GM23338 (cell line): ENCODE measurements around the gene CHMP6.

ENCODE experiments used
- CREB1 ChIP-seq: fragments of 250-450 bp; sonication (Bioruptor Pico); IDR thresholded peaks from 2 replicates; pipeline ENCODE4 v1.5.0; 2020; ENCODE audit warnings: low read depth, mild to moderate bottlenecking, moderate library complexity
- EZH2 ChIP-seq: fragments of 200-600 bp; sonication (generic); IDR thresholded peaks from one replicate; pipeline ENCODE4 v1.8.0; 2017; ENCODE audit warnings: antibody characterized with exemption, mild to moderate bottlenecking, low read depth; ENCODE audit not compliant: unreplicated experiment
- EZH2phosphoT487 ChIP-seq: fragments of 200-600 bp; sonication (generic); IDR thresholded peaks from one replicate; pipeline ENCODE4 v1.8.1; 2018; ENCODE audit warnings: antibody characterized with exemption; ENCODE audit not compliant: unreplicated experiment
- POLR2AphosphoS5 ChIP-seq: IDR thresholded peaks from 2 replicates; pipeline ENCODE4 v1.6.1; 2016; ENCODE audit warnings: antibody characterized with exemption, low read depth
- TF ChIP-seq, protein P1 (sequence below), 2 experiments: fragments of 200-600 bp in 1 of 2; sonication (generic) in 1 of 2; conservative IDR thresholded peaks; 2 replicates each; pipeline versions ENCODE4 v1.5.1 to v1.6.1; 2016 to 2017; ENCODE audit warnings: antibody characterized with exemption in 2 of 2, low read depth in 2 of 2, mild to moderate bottlenecking in 2 of 2, moderate library complexity in 1 of 2
- TF ChIP-seq, protein P2 (sequence below): IDR thresholded peaks from 2 replicates; pipeline ENCODE4 v1.6.1; 2016; ENCODE audit warnings: antibody characterized with exemption
- TF ChIP-seq, protein P3 (sequence below): IDR thresholded peaks from one replicate; pipeline ENCODE4 v1.6.1; 2018; ENCODE audit warnings: antibody characterized with exemption; ENCODE audit not compliant: unreplicated experiment

DNA sequence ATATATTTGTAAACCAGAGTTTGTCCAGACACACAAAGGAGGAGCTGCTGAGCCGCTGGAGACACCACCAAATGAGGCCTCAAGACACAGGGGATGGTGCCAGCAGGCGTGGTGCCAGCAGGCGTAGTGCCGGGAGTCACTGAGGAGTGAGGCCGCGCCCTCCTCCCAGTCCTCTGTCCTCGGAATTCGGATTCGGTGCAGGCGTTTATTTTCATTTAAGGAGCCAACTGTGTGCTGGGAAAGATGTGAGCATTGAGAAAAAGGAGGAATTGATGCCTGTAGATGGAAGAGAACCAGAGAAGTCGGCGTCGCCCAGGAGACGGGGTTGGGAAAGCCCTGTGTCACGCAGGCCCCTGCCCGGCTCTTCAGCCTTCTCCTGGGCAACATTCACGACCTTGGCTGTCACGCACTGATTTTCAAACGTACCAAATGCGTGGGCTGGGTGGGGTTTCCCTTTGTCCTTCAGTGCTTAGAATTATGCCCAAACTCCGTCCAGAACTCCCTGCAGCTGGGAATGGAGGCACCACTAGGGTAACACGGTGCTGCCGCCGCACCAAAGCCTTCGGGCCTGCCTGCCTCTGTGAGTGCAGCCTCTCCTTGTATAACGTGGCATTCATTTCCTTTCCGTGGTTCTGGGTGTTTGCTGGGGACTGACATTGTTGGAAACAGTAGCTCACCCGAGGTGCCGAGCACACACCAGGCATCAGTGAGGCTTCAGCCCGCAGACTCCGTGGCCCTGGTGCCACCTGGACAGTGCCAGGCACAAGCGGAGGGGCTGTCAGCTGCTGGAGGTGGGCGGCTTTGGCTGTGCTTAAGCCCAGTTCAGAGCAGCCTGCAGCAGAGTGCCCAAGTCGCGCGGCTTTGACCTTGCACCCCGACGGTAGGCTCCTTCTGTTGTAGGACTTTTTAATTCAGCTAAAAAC is 49.0 kb upstream of the CHMP6 start:
- TF ChIP-seq, protein P1, sequence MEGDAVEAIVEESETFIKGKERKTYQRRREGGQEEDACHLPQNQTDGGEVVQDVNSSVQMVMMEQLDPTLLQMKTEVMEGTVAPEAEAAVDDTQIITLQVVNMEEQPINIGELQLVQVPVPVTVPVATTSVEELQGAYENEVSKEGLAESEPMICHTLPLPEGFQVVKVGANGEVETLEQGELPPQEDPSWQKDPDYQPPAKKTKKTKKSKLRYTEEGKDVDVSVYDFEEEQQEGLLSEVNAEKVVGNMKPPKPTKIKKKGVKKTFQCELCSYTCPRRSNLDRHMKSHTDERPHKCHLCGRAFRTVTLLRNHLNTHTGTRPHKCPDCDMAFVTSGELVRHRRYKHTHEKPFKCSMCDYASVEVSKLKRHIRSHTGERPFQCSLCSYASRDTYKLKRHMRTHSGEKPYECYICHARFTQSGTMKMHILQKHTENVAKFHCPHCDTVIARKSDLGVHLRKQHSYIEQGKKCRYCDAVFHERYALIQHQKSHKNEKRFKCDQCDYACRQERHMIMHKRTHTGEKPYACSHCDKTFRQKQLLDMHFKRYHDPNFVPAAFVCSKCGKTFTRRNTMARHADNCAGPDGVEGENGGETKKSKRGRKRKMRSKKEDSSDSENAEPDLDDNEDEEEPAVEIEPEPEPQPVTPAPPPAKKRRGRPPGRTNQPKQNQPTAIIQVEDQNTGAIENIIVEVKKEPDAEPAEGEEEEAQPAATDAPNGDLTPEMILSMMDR (conservative IDR thresholded peaks at IDR 0.05; ENCODE audit: low read depth in 2 of 2), result no peak
- TF ChIP-seq CREB1 (CRISPR knock-in tag) (no peak), EZH2 (no peak), POLR2AphosphoS5 (no peak), EZH2phosphoT487 (no peak)
- TF ChIP-seq, protein P2, sequence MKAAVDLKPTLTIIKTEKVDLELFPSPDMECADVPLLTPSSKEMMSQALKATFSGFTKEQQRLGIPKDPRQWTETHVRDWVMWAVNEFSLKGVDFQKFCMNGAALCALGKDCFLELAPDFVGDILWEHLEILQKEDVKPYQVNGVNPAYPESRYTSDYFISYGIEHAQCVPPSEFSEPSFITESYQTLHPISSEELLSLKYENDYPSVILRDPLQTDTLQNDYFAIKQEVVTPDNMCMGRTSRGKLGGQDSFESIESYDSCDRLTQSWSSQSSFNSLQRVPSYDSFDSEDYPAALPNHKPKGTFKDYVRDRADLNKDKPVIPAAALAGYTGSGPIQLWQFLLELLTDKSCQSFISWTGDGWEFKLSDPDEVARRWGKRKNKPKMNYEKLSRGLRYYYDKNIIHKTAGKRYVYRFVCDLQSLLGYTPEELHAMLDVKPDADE, result no peak
- TF ChIP-seq, protein P3, sequence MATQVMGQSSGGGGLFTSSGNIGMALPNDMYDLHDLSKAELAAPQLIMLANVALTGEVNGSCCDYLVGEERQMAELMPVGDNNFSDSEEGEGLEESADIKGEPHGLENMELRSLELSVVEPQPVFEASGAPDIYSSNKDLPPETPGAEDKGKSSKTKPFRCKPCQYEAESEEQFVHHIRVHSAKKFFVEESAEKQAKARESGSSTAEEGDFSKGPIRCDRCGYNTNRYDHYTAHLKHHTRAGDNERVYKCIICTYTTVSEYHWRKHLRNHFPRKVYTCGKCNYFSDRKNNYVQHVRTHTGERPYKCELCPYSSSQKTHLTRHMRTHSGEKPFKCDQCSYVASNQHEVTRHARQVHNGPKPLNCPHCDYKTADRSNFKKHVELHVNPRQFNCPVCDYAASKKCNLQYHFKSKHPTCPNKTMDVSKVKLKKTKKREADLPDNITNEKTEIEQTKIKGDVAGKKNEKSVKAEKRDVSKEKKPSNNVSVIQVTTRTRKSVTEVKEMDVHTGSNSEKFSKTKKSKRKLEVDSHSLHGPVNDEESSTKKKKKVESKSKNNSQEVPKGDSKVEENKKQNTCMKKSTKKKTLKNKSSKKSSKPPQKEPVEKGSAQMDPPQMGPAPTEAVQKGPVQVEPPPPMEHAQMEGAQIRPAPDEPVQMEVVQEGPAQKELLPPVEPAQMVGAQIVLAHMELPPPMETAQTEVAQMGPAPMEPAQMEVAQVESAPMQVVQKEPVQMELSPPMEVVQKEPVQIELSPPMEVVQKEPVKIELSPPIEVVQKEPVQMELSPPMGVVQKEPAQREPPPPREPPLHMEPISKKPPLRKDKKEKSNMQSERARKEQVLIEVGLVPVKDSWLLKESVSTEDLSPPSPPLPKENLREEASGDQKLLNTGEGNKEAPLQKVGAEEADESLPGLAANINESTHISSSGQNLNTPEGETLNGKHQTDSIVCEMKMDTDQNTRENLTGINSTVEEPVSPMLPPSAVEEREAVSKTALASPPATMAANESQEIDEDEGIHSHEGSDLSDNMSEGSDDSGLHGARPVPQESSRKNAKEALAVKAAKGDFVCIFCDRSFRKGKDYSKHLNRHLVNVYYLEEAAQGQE, result no peak
